Activated naive CD4-positive, alpha-beta T cell (primary cell): ENCODE measurements around the gene KIF21B.
A peak's percentile ranks its signal among the peaks of the same experiment; 100 is the strongest.

Experiments
- DNase-seq, 4 experiments: peaks; one replicate each; lab custom pipeline; 2025; lab: John Stamatoyannopoulos, UW

KIF21B gene

DNA sequence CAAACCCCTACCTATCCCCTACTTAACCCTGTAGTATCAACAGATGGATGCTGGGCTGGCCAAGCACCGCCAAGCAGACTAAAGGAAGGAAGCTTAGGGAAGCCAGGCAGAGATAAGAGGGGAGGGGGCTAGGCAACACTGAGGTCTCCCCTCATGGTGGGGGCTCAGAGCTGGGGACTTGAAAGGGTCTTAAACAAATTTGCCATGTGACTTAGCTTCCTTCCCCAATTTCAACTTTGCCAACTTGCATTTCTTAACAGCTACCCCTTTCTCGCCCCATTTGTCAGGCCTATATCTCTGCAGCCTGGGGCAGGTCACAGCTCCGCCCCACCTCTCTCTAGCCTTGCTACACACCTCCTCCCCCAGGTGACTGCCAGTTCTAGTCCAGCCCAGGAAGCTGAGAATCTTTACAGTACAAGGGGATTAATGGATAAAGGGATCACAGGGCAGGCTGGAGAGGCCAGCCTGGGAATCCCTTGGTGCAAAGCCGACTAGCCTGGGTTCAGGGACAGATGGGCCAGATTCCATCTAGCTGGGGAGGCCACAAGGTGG lies 3.4 kb downstream of the KIF21B start:
- no peak for DNase-seq

DNA sequence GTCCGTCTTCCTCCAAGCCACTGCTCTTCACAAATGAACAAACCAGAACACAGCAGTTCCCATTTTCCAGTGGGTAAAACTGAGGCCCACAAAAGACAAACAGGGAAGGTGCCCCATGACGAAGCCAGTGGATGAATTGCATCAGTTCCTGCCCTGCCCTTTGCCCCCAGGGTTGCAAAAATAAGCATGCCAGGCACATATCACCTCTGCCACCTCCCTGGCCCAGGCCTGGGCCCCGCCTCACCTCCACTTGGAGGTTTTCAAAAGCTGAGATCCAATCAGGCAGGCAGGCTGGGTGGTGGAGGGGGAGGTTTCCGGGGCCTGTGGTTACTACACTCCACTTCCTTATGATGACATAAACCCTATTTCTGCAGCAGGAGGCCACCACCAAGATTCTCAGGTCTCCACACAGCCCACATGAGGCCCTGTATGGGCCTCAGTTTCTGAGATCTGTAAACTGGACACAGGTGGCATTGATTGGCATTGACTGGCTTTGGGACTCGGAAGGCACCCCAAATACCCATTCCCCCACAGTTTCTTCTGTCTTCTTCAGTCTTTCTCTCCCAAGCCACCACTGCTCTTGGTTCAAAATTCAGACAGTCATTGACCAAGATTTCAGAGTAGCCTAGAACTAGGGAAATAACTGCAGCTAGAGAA lies 4.1 kb downstream of the KIF21B start:
- peak; percentile 41 to 82 (median 60) for DNase-seq

DNA sequence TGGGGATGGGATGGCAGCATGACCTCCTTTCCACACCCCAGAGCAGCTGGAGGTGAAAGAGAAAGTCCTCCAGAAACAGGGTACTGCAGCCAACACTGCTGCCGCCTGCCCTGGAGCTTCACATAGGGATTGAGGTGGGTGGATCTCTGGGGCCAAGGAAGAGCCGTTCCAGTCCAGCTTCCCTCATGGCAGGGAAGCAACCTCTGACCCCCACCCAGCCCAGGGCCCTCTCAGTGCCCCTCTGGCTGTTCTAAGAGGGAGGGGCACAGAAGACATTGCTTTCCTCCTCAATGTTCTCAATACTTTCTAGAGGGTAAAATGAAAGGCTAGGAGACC lies 5.7 kb downstream of the KIF21B start:
- DNase-seq = no peak

DNA sequence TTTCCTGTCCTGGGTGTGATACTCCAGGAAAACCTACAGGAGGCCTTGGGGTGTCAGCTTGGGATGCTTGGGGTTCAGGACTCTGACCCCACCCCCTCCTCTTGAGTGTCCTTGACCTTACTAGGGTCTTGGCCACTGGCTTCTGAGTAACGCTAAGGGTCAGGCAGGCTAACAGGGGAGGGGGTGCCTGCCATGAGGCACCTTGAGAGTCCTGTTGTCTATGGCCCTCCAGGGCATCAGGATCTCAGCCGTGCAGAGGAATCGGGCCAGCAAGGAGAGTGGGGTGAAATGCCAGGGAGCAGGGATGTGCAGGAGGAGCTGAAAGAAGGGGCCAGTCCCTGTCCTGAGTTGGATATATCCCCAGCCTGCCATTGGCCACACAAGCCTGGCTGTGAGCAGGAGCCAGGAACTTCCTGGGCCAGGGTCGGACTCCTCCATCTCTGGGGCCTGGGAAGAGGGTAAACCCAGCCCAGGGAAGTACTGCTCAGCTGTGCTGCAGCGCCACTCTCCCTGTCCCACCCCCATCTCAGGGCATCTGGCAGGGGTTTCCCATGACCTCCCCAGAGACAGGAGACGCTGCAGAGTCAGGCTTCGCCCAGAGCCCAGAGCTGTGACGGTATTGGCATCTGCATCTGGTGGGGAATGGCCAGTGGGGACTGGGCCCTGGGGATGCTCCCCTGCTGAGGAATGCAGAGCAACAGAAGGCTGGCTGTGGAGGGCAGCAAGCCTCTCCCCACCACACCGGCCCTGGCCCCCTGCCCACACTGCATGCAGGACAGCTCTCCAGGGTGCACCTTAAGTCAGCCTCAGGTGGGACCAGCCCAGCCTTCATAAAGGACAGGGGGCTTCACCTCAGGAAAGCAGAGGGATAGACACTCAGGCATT lies 6.3 kb downstream of the KIF21B start:
- DNase-seq = no peak

DNA sequence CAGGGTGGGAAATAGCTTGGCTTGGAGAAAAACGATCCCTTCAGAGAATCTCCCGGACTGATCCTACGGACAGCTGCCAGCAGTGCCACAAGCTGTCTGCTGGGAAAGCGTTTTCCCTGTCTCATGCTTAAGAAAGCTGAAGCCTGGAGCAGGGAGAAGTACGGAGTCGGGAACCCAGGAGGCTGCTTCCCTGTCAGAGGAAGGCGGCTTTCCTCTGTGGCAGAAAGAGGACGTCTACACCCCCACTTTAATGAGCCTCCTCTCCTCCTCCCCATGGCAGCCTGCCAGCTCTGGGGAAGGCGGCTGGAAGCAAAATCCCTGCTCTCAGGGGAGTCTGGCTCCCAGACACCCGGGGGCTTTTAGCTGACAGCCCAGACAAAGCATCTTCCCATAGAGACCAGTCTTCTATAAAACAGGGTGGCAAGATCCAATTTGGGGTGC lies 7.3 kb downstream of the KIF21B start:
- DNase-seq = no peak

DNA sequence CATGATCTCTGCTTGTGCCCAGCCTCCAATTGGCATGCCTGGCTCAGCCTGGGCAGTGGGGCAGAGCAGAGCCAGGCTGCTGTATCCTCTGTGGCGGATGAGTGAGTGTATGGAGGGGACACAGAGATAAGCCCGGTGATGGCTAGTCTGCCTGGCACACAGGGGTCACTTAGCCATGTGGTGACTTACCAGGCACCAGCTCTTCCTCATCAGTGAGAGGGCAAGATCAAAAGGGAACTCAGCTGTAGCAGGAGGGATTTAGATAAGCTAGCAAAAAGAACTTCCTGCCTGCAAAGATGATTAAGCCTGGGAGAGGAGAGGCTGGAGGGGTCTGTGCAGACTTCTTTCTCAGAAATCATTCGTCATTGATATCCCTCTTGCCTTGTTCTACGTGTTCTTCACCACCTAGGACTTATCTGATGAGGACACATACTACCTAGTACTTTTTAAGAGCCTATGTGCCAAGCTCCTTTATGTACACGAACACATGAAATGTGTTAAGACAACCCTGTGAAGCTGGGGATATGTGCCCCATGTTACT lies 7.9 kb downstream of the KIF21B start:
- DNase-seq = no peak

DNA sequence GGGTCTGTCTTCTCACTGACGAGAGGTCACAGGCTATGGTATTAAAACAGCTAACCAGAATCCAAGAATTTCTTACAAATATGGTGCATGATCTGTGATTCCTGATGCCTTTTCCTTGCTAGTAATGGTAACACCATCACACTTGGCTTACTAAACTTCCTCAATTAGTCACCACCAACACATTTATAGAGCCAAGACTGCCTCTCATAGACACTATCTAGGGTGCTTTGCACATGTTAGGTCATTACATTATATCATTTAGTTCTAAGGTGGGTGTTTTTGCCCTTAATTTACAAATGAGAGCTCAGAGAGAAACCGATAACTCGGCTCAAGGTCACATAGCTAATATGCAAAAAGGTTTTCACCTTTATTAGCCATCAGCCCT lies 8.7 kb downstream of the KIF21B start:
- DNase-seq = no peak

DNA sequence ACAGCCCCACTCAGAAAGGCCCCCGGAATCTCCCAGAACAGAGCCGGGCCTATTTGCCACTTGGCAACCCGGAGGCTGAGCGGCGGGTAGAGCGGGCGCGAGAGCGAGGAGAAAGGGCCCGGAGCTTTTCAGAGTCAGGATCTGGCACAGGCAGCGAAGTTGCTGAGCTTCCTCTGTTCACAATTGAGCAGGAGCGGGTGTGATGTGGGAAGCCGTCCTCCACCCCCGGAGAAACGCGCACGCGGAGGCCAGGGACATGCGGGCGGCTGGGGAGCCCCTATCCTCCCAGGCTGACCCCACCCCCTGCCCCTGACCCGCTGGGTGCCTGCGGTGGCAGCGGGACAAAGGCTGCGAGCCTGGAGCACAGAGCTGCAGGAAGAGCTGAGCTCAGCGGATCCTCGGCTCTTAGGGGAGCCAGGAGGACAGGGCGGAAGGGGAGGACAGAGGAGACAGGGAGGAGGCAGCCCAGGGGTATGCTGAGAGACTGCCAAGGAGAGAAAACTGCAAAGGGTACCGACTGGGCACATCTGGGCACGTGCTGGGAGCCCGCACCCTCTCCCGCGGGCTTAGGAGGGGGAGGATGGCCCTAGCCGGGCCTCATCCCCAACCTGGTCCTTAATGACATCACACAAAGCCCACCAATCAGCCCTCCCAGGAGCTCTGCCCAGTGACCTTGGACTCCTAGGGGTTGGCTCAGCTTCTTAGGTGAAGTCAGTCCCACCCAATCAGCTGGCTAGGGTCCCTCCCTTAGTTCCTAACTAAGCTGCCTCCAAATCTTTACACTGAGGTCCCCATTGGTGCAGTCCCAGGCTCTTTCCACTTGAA lies 9.3 kb downstream of the KIF21B start:
- no peak for DNase-seq

DNA sequence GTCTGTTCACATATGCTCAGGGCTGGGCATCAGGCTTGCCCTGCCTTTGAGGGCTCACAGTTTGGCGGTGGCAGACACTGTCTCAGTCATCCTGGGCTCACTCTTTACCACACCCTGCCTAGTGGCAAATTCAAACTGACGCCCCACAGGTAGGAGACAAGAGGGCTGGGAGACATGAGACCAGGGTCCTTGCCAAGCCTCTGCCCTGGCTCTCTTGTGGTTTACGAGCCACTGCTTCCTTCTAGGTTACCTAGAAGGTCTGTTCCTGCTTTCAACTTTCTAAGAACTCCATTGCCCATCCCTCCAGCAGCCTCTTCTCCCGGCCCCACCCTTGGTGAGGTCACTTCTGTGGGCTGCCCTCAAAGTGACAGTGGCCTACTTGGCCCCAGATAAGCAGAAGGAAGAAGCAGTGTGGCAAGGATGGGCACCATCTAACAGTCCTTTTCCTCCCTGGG lies 10.5 kb downstream of the KIF21B start:
- DNase-seq = no peak

DNA sequence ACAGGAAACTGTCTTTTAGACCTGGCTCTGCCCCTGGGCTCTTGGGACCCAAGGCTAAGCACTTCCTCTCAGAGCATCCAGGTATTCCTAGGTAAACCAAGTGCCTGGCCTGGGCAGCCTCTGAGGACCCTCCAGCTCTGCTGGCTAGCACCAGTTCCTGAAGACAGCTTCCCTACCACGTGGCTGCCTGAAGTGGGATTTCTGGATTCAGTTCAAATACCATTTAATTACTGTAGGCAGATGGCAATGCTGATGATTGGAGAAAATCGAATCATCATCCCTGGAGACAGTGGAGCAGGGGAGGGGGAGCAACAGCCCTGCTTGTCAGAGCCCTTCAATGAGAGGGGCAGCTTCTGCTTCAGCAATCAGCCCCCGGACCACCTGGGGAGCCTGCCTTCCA lies 11.9 kb downstream of the KIF21B start:
- DNase-seq = no peak

DNA sequence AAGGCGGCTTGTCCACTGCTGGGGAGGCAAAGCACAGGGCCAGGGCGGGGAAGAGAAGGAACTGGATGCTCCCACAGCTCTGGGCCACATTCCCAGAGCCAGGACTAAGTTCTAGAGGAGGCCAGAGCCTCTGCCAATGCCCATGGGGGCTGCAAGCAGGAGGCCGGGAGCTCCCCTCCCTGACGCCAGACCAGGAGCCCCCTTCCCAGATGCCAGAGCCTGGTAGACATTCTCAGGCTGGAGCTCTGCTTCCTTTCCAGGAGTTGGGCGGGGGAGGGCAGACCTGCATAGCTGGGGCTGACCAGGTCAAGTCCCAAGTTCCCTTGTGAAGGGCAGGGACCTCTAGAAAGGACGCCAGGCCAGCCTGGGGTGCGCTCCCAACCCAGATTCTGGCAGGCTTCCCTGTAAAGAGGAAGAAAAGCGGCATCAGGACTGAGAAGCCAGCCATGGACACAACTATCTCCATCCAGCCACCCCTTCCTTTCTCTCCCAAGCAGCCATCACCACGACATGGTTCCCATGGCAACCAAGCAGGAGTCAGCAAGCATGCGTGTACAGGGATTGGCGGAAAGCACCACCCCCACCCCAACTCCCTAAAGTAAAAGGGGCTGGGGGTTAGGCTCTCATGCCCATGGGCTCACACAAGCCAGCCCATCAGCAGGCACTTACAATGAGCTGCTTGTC lies 13.4 kb downstream of the KIF21B start:
- DNase-seq = no peak

DNA sequence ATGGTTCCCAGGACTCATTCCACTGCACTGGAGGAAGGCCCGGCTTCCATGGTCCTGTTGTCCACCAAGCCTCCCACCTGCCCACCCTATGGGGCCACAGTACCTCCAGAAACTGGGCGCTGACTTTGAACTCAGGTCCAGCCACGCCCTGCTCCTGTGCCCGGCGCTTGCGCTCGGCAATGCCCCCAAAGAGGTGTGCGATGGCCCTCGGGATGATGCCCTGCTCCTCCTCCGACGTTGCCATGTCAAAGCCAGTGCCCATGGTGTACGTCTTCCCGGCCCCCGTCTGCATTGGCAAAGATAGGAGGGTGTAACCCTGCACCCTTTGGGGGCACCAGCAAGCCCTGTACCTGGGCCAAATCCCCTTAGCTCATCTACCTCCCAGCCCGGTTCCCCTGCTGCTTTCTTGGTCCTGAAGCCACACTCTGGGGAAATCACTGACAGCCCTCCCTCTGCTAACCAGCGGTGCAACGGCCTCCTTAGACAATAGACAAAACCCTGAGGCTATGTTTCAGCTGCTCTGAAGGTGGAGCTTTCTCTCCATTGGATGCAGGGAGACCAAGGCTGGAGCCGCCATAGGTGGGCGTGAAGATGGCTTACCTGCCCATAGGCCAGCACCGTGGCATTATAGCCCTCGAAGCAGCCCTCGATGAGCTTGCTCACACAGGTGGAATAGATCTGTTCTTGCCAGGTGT lies 14.7 kb downstream of the KIF21B start:
- DNase-seq = no peak

DNA sequence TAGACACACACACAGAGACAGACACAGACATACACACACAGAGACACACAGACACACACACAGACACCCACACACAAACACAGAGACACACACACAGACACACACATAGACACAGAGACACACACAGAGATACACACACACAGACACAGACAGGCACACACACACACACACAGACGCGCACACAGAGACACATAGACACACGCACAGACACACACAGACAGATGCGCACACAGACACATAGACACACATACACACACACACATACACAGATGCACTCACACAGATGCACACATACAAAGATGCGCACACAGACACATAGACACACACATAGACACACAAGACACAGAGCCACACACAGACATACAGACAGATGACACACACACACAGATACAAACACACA lies 16.0 kb downstream of the KIF21B start:
- DNase-seq = no peak

DNA sequence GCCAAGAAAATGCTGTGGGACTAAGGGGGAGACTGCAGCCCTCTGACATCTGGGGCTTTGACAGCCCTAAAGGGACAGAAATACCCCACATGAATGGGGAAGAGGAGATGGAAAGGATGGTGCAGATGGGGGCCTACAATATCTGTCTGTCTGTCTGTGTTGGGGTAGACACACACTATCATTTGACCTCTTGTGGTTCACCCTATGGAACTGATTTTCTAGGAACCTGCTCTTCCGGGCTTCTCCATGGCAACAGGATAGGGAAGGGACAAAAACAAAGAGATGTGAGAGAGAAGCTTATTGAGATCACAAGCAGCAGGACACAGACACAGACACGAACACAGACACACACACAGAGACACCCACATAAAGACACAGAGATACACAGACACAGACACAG lies 17.1 kb downstream of the KIF21B start:
- no peak for DNase-seq

DNA sequence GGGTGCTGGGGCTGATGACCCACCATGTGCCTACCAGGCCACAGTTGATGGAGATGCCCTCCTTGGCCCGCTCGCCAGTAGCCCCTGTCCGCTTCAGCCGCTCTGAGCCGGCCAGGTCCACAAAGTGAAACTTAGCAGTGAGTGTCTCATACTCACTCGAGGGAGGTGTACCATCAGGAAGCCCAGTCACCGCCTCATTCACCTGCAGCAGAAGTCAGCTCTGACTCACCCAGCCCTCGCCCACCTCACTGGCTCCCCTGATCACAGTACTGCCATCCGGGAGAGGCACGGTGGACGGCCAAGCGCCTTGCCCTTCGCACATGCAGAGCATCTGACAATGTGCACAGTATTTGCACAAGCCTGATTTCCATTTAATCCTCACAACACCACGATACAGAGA lies 18.8 kb downstream of the KIF21B start:
- DNase-seq = no peak

DNA sequence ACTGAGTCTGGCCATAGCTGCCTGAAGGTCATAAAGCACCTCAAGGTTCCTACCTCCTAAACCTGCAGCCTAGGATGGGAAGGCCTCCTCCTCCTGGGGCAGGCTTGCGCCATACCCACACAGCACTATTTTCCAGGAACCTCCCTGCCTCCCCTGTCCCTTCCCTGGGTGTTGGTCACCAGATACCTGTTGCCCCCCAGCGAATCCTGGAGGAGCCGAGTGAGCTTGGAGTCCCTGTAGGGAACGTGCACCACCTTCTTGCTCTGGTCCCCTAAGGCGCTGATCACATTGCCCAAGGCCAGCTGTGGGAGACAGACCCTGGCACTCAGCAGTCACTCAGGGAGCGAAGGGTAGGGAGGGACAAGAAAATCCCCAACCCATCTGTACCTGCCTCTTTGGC lies 19.4 kb downstream of the KIF21B start:
- no peak for DNase-seq

DNA sequence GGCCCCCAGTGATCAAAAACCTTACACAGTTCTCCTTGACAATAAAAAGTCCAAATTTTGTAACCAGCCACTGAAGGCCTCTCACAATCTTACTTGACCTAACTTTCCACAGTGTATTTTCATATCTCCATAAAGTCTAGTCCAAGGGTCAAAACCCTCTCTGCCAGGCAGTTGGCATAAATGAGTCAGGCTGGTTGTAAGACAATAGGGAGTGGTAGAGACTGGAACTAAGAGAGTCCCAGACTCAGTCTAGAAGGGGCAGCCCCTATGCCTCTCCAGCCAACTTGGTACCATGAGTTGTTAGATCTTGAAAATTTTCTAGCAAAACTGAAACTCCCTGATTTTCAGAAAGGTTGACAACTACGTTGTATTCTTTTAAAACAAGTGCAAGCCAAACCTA lies 21.0 kb downstream of the KIF21B start:
- DNase-seq = no peak

DNA sequence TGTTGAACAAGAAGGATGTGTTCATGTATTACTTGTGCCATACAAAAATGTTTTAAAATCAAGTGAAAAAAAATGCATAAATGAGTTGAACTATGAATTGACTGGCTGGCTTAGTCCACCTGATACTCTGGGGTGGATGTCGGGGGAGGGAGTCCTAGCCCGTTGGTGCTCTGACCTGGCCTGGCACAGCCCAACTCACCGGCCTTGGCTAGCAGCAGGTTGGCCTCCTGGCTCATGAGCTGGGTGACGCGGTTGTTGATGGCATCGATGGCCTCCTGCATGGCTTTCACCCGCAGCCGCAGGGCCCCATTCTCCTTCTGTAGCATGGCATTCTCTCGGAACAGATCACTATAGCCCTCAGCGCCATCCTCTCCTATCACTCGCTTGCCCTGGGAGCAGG lies 21.6 kb downstream of the KIF21B start:
- DNase-seq = no peak

DNA sequence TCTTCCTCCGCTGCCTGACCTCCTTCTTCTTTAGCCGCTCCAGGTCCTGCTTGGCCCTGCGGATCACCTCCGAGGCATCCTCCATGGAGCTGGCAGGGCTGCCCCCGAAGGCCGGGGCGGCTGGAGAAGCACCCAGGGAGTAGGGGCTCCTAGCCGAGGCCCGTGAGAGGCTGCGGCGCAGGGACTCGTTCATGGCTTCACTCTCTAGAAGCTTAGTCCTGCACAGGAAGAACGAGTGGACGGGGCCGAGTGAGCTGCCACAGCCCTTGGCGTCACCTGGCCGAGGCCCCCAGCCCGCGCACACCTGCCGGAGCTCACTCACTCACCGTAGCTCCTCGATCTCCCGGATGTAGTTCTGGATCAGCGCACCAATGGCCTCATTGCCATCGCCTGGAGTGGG lies 23.1 kb downstream of the KIF21B start:
- no peak for DNase-seq

DNA sequence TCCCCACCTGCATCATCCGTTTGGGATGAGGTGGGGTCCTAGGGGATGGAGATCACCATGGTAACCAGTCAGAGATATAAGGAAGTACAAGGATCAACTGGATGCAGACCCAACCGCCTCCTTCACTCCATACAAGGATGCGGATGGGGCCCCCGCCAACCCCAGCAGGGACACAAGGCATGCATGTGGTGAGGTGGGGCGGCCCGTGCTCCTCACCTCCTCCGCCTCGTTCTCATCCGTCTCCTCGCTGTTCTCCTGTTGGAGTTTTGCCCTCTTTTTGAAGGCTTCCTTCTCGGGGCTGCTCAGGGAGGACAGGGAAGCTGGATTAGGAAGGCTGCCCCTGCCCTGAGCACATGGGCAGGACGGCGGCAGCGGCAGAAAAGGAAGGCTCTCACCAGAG lies 23.8 kb downstream of the KIF21B start:
- DNase-seq = no peak

DNA sequence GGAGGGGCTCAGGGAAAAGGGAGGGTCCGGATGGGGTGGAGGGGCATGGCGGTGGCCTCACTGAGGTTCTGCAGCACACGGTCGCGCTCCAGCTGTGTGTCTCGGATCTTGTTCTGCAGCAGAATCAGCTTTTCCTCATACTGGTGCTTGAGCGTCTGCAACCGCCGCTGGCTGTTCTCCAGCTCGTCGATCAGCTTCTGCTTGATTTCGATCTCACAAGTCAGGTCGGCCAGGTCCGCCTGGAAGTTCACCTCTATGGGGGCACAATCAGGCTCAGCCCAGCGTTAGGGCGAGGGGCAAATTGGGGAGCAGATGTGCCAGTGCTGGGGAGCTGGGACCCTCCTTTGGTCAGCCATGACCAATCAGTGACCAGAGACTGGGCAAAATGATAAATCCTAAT lies 25.2 kb downstream of the KIF21B start:
- DNase-seq = no peak
